HG02938 (cell line): ENCODE data around the gene IFT172.
"Not testable (repeated sequence)": the region's sequence is repeated elsewhere in the genome, so short reads cannot be mapped to it uniquely, and the experiment has no call there.

ENCODE experiments used
- ATAC-seq: cut with Tn5 transposase; IDR thresholded peaks from one replicate; pipeline ENCODE4 v1.9.1; 2021; ENCODE audit warnings: mild to moderate bottlenecking, moderate library complexity; ENCODE audit not compliant: unreplicated experiment

IFT172 gene, protein sequence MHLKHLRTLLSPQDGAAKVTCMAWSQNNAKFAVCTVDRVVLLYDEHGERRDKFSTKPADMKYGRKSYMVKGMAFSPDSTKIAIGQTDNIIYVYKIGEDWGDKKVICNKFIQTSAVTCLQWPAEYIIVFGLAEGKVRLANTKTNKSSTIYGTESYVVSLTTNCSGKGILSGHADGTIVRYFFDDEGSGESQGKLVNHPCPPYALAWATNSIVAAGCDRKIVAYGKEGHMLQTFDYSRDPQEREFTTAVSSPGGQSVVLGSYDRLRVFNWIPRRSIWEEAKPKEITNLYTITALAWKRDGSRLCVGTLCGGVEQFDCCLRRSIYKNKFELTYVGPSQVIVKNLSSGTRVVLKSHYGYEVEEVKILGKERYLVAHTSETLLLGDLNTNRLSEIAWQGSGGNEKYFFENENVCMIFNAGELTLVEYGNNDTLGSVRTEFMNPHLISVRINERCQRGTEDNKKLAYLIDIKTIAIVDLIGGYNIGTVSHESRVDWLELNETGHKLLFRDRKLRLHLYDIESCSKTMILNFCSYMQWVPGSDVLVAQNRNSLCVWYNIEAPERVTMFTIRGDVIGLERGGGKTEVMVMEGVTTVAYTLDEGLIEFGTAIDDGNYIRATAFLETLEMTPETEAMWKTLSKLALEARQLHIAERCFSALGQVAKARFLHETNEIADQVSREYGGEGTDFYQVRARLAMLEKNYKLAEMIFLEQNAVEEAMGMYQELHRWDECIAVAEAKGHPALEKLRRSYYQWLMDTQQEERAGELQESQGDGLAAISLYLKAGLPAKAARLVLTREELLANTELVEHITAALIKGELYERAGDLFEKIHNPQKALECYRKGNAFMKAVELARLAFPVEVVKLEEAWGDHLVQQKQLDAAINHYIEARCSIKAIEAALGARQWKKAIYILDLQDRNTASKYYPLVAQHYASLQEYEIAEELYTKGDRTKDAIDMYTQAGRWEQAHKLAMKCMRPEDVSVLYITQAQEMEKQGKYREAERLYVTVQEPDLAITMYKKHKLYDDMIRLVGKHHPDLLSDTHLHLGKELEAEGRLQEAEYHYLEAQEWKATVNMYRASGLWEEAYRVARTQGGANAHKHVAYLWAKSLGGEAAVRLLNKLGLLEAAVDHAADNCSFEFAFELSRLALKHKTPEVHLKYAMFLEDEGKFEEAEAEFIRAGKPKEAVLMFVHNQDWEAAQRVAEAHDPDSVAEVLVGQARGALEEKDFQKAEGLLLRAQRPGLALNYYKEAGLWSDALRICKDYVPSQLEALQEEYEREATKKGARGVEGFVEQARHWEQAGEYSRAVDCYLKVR (N-terminal part only)

DNA sequence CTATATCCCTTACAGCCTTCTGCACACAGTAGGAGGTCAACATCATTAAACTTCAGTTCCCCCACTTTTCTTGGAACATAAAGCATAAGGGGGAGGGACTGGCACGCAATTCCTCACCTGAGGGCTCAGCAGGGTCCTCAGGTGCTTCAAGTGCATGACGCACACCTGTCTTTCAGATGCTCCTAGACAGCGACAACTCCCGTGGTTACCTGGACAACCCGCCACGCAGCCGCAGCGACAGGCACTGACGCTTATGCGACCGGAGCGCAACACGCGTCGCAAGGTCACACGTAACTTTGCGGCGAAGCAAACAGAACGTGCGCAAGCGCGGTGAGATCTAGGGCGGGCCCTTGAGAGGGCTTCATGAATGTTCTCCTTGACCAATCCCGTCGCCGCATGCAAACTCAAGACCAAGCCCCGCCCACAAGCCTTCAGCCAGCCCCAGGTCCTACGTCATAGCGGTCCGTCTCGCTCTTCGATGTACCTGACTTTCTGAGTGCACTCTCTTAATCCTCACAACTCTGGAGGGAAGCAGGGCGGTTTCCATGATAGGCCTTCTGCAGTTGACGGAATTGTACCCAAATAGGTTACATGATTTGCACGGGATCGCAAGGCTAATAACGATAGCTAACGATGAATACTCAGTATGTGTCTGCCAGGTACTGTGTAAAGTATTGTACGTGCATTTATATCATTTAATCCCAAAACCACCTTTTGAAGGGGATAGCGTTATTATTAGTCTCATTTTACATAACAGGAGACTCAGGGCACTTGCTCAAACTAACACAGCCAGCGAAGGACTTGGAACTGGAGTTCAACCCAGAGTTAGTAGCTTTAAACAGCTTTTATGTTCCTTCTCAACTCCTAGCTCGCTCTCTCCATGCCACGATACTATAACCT lies at the start of gene IFT172:
TSS of gene IFT172 (minus strand) at position 246 of the 900 bp plus-strand sequence. CDS start at position 156, 90 bp downstream.
- ATAC-seq, result peak; percentile 92

GRCh38 chr2:27538839-27539450 lies 49.4 kb upstream of the IFT172 start:
- ATAC-seq, result not testable (repeated sequence)

- ATAC-seq, result no peak
Measured at GRCh38 chr2:27537287-27537686, 47.7 kb upstream of the IFT172 start.

- no peak for ATAC-seq
Measured at GRCh38 chr2:27531983-27532382, 42.4 kb upstream of the IFT172 start.

DNA sequence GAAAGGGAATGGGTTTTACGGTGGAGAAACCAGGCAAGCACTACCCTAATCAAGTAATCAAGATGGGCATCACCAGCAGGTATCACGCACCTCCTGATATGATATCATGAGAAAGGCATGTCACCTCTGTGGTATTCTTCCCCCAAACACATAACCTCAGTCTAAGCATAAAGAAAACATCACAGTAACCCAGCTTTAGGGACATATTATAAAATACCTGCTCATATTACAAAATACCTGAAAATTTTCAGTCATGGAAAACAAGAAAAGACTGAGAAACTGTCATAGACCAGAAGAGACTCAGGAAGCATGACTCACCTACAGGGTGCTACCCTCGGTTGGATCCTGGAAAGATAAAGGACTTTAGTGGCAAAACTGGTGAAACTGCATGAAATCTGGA lies 37.6 kb upstream of the IFT172 start:
- ATAC-seq, result no peak

DNA sequence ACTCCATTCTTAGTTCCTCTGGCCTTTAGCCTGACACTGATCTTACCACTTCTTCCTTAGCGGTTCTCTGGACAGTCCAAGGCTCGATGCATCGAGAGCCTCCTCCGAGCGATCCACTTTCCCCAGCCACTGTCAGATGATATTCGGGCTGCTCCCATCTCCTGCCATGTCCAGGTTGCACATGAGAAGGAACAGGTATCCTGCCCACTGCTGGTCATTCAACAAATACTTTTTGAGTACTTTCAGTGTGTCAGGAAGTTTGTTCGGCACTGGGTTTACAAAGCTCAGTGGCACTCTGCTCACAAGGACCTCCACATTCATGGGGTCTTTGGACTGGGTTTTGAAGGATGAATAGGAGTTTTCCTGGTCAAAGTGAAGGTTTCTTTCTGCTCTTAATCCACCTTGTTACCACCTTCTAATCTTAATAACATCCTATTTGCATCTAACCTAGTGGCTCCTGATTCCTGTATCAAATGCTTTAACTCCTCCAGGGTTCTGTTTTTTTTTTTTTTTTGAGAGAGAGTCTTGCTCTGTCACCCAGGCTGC lies 32.9 kb upstream of the IFT172 start:
- ATAC-seq, result no peak

DNA sequence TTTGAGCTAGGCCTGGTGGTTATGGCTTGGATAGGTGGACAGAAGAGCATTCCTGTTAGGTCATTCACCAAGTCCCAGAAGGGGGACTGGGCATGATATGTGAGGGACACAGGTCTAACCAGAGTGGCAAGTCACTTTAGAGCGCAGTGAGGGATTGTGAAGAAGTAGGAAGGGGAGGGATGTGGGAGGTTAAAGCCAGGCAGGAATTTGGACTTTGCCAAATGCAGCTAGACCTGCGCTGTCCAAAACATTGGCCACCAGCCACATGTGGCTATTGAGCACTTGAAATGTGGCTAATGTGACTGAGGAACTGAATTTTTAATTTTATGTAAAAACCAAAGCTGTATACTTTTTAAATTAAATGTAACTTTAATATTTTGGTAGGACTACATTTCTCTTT lies 30.8 kb upstream of the IFT172 start:
- no peak for ATAC-seq

GRCh38 chr2:27518782-27519113 lies 29.2 kb upstream of the IFT172 start:
- ATAC-seq, result no peak

GRCh38 chr2:27518113-27518781 lies 28.7 kb upstream of the IFT172 start:
- no peak for ATAC-seq

- no peak for ATAC-seq
Measured at GRCh38 chr2:27509326-27509725, 19.8 kb upstream of the IFT172 start.

DNA sequence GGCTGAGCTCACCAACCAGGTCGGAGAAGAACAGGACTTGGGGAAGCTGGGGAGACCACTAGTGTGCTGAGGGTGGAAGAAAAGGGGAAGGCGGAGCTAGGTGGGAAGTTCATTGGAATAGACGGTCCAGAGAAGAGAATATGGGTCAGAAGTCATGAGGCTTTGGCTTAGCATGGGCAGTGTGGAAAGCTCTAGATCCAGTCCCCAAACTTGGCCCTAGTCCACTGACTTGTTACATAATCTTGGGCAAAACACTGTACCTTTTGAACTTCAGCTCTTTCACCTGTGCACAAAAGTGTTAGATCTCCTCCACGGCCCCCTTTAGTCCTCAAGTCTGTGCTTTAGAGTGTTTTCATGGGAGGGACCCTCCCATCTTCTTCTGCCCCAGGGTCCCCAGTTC lies 17.8 kb upstream of the IFT172 start:
- ATAC-seq, result no peak

DNA sequence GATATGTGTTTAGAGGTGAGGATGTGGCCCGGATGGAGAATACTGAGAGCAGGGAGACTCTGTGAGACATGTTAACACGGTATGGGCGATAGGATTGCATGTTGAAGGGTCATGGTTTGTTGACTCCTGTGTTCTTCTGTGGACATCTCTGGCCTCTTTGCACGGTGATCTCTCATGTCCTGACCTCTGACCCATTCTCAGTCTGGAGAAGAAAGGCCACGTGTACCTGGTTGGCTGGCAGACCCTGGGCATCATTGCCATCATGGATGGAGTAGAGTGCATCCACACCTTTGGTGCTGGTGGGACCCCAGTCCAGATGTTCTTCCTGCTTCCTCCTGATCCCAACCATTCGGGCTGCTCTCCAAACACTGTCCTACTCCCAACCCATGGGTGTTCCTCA lies 17.0 kb upstream of the IFT172 start:
- ATAC-seq, result no peak

DNA sequence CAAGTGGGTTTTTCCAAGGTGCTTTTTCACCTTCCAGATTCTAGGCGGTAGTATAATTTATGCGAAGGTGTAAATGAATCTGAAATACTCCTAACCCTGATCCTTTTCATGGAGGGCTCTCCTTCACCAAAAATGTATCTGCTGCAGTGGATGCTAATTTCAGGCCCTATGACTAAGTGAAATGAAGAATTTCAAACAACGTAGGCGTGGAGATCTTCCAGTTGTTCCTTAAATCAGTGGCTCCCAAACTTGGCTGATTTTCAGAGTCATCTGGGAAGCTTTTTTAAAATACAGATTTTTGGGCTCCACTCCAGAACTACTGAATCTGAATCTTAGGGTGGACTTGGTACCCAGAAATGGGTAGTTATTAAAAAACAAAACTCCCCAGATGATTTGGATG lies 12.6 kb upstream of the IFT172 start:
- no peak for ATAC-seq

DNA sequence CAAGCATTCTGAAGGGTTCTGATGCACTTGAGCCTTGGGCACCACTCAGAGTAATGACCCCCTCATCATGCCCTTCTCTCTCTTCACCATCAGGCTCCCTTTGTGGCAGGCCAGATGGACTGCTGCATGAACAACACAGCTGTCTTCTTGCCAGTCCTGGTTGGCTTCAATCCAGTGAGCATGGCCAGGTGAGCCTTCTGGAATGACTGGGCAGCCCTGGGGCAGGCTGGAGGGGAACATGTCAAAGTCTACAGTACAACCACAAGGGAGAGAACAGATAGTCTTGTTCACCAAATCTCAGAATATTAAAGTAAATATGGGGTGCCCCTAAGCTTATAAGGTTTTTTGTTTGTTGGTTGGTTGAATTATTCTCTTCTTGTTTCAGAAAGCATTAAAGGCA lies 11.5 kb upstream of the IFT172 start:
- no peak for ATAC-seq

DNA sequence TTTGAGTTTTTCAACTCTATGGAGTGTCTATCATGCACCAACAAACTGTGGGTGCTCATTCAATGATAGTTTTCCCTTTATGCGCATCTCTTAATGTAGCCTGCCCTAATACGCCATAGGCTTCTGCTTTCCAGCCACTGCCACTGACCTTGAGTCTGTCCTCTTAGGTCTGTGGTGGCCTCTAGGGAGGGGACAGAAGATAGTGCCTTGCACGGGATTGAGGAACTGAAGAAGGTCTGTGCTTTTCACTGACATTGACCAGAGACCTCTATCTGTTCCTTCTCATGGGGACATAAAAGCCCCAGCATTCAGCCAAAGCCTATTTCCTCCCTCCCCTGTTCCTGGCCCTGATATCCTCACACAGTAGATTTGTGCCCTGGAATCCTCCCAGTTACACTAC lies 9.4 kb upstream of the IFT172 start:
- ATAC-seq, result no peak

DNA sequence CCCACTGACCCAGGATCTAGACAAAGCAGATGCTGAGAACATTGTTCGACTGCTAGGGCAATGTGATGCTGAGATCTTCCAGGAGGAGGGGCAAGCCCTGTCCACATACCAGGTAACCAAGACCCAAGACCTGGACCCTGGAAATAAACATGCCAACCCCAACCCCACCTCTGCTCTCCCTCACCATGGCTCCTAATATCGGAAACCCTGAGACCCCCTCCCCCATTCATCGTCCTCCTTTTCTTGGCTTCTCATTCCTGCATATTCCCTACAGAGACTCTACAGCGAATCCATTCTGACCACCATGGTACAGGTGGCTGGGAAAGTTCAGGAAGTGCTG lies 7.7 kb upstream of the IFT172 start:
- no peak for ATAC-seq

DNA sequence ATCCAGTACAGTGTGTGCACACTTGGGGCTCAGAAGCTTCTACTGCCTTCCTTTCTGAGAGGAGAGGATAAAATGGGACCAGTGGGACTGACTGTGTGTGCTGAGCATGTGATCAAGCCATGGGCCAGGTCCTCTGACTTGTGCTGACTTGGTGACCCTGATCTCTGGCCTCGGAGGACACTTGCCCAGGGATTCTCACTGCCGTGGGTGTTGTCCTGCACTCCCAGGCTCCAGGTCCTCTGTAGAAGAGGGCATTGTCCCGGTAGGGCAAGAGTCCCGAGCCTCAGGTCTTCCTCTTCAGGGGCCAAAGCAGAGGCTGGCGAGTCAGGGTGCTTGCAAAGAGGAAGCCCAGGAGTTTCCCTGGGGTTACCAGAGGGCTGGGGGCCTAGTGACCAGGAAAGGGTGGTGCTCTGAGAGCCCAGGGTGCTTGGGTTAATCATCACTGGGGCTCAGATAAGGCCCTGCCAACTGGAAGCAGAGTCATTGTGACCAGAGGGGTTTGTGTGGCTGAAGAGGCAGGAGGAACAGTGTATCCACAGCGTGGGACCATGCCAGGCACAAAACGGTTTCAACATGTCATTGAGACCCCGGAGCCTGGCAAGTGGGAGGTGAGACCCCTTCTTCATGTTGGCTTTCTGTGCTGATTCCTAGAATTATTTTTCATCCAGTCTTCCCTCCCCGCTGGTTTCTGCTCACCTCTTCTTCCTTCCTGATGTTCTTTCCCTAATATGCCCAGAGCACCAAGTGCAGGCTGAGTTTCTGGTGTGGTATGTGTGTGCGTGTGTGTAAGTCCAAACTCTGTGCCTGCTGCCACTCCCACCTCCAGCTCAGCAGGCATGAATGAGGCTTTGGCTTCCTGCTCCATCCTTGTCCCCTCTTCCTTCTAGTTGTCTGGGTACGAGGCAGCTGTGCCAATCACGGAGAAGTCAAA lies 7.1 kb upstream of the IFT172 start, which contains the start of gene GCKR:
TSS of gene GCKR (plus strand) at position 483 of the 931 bp plus-strand sequence. CDS start at position 549, 66 bp downstream.
- no peak for ATAC-seq

- no peak for ATAC-seq
Measured at GRCh38 chr2:27495840-27496356, 6.4 kb upstream of the IFT172 start.
